ENCODE measurements around the gene ZNF529.
A peak's percentile ranks its signal among the peaks of the same experiment; 100 is the strongest.
"Not testable (repeated sequence)": the region's sequence is repeated elsewhere in the genome, so short reads cannot be mapped to it uniquely, and the experiment has no call there.

Gene ZNF529

DNA sequence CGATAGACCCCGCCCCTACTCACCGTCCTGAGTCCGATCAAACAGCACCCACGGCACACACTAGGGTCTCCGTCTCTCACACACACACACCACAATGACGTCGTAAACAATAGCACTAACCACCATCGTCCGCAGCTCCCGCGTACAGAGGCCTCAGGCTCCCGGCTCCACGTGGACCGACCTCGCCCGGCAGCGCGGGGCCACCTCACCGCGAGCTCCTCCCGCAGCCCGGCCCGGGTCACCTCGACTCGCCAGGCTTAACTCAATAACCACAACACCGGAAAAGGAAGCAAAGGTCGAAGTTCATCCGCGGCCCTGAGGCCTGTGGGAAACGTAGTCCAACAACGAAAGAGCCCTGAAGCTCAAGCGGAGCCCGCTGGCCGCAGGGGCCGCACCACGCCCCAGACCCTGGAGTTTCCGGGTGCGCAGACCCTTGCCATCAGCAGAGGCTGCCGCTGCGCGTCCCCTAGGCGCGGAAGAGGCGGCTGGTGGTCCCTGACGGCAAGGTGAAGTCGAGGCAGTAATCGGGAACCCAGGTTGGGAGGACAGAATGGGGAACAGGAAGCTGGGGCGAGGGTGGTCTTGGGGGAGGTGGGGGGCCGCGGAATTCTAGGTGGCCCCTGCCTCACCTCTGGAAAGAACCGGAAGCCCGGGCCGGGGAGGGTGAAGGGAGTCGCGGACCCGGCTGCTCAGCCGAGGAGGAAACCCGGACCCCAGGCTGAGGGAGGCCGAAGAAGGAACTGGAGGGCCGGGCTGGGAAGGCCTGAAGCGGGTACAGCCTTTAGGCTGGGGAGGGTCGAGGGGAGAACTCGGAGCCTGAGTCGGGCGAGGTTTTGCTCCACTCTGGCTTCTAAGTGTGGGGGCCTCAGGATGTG, at the start of gene ZNF529:
TSS of gene ZNF529 (minus strand) at position 273 of the 875 bp plus-strand sequence. CDS start 946 bp downstream, outside the sequence.
- DNase-seq, result peak; percentile 91

DNA sequence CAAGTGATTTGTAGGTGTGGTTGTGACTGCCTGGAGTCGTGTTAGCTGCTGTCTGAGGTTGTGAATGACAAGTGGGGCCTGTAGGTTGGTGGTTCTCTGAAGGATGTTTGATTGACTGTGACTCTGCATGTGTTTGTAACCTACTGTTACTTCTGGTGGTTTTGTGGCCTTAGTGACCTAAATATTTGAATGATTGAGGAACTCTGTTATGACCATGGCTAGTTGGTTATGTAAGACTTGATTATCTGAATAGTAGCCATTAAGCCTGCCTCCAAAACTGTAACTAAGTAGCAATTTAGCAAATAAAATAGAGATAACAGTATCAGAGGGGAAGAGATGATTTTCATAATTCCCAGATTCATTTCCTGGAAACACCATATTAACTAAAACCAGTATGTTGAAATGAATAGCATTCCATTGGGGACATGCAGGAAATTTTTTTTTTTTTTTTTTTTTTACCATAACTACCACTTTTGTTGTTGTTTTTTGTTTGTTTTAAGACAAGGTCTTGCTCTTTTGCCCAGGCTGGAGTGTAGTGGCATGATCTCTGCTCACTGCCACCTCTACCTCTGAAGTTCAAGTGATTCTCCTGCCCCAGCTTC, 32.9 kb upstream of the ZNF529 start:
- DNase-seq, result no peak

DNA sequence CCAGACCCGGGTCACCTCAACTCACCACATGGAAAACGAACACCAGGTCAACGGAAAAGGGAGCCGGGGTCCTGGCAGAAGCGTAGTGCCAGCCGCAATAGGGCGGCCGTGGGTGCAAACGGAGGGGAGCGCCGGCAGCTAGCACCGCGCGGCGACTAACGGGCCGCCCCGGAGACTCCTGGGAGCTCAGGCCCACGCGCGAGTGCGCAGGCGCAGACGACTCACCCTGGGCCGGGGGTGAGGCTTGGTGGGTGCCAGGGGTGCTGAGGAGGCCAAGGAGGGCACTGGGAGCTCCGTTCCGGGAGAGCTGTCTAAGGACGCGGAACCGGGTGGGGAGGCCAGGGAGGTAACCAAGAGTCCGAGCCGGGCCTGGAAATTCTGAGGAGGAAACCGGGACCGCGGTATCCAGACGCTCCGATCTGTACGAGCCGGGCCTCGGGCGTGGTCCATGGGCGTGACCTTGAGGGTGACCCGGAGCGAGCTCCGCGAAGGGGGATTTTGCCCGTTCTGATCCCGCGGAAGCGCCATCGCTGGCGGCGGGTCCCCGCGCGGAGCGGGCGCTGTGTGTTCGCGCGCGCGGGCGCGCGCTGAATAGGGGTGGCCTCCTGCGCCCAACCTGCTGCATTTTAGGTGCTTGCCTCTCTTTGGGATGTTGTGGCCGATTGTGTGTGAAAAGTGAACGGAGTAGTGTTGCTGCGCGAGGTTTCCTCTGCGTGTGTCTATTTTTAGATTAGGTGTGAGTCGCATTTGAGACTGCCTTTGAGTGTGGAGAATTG, 32.2 kb upstream of the ZNF529 start, which contains the start of gene ZNF382:
TSS of gene ZNF382 (plus strand) at position 213 of the 776 bp plus-strand sequence. CDS start 4,602 bp downstream, outside the sequence.
- peak; percentile 87 to 88 for DNase-seq

DNA sequence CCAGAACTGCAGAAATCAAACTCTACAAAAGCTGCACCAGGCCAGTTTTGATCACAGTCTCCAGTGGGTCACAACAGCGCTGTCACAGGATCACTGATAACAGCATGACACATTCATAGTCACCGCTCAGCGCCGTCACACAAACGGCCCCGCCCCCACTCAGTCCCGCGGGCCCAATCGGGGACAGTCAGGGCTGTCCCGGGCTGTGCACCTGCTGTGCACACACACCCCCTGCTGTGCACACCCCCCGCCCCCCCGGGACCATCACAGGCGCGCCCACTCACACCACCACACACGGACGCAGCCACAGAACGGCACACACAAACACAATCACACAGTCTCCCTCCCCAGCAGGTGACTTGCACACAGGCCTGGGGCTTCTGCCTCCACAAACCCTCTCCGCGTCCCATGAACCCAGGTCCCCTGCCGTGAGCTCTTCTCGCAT, 31.6 kb upstream of the ZNF529 start:
- peak; percentile 89 to 90 for DNase-seq

DNA sequence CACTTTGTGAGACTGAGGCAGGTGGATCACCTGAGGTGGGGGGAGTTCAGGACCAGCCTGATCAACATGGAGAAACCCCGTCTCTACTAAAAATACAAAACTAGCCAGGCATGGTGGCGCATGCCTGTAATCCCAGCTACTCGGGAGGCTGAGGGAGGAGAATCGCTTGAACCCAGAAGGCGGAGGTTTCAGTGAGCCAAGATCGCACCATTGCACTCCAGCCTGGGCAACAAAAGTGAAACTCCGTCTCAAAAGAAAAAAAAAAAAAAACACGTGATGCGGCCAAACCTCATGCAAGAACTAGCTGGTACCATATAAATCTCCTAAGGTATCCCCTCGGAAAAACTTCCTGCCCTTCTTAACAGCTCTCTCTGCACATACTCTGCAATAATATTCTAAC, 29.6 kb upstream of the ZNF529 start:
- DNase-seq, result not testable (repeated sequence)

DNA sequence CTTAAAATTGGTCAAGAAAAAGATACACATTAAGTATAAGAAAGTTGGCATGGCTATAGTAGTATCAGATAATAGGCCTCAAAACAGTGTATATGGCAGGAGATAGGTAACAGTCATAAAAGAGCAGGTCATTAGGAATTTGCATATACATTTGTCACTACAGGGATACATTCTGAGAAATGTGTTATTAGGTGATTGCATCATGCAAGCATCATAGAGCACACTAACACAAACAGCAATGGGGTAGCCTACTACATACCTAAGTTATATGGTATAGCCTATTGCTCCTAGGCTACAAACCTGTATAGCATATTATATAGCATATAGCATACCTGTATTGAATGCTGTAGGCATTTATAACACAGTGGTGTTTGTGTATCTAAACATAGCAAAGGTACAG, 6.2 kb upstream of the ZNF529 start:
- DNase-seq, result no peak

DNA sequence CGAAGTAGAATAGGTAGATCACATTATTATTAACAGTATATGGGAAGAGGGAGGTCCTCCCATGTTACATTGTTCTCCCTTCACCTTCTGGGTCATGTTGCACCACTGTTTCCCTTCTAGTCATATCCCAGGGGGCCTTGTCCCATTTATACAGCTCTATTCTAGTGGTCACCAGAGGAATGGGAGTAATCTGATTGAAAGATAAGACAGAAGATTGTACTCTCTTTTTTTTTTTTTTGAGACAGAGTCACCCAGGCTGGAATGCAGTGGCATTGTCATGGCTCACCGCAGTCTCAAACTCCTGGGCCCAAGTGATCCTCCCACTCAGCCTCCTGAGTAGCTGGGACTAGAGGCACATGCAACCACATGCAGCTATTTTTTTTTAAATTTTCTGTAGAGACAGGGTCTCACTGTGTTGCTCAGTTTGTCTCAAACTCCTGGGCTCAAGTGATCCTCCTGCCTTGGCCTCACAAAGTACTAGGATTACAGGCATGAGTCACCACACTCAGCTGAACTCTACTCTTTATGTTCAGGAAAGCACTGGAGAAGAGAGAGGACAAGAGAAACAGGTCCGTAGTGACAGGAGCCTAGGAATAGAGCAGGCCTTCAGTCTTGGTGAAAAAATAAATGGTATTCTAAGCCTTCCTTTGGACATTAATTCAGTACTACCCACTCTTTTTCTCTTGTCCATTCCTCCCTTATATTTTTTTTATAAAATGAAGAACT, 4.3 kb upstream of the ZNF529 start:
- DNase-seq, result no peak

DNA sequence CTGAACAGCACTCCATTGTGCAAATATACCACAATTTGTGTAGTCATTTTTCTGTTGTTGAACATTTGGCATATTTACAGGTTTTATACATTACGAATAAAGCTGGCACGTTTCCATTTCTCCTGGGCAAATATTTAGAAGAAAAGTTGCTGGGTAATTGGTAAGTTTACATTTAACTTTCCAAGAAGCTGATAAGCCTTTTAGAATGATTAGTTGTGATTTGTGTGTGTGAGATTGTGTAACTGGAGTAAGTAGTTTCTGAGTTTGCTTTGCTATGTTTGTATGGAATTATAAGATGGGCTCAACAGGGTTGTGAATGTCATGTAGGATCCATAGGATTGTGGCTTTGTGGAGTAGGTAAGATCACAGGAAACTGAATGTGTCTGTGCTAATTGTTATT, 1.6 kb upstream of the ZNF529 start:
- DNase-seq, result no peak

DNA sequence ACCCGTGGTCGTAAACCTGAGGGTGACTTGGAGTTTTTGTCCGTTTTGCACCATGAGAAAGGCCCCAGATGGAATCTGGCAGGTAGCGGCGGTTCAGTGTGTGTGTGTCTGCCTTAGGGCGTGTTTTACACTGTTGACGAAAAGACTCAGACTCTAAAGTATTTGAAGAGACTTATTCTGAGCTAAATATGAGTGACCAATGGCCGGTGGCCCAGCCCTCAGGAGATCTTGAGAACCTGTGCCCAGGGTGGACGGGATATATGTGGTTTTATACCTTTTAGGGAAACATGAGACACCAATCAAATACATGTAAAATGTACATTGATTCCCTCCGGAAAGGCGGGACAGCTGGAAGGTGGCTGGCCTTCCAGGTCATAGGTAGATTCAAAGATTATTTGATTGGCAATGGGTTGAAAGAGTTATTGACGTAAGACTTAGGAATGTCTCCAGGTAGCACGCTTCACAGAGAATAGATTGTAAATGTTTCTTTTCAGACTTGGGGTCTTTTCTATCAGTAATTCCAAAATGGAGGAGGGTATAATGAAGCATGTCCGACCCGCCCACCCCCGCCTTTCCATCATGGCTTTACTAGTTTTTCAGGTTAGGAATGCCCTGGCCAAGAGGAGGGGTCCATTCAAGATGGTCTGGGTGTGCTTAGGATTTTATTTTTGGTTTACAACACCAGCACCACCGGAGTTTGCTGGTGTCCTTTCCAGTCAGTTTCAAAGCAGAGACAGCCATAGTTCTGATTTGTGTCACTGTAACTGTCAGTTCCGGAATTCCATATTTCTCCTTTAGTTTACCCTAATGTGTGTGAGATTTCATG, 1.0 kb upstream of the ZNF529 start:
- DNase-seq, result no peak

DNA sequence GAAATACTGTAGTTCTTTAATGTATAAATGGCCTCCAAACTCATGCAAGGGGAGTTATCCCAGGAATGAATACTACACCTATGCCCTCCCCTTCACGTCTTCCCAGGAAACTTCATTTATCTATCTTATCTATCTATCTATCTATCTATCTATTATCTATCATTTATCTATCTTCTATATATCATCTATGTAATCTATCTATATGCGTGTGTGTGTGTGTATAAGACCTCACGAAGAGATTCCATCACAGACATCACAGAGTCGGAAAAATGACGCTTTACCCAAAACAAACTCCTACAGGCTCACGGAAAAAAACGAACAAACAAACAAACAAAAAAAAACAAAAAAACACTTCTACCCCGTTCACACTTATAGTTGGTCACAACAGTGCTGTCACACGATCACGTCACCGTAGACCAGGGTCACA, 486 bp downstream of the ZNF529 start:
- DNase-seq, result no peak

DNA sequence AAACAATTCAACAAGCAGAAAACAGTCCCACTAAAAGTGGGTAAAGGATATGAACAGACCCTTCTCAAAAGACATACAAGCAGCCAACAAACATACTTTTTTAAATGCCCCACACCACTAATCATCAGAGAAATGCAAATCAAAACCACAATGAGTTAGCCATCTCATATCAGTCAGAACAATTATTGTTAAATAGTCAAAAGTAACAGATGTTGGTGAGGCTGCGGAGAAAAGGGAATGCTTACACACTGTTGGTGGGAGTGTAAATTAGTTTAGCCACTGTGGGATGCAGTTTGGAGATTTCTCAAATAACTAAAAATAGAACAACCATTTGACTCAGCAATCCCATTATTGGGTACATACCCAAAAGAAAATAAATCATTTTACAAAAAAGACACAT, 8.7 kb downstream of the ZNF529 start:
- no peak for DNase-seq

DNA sequence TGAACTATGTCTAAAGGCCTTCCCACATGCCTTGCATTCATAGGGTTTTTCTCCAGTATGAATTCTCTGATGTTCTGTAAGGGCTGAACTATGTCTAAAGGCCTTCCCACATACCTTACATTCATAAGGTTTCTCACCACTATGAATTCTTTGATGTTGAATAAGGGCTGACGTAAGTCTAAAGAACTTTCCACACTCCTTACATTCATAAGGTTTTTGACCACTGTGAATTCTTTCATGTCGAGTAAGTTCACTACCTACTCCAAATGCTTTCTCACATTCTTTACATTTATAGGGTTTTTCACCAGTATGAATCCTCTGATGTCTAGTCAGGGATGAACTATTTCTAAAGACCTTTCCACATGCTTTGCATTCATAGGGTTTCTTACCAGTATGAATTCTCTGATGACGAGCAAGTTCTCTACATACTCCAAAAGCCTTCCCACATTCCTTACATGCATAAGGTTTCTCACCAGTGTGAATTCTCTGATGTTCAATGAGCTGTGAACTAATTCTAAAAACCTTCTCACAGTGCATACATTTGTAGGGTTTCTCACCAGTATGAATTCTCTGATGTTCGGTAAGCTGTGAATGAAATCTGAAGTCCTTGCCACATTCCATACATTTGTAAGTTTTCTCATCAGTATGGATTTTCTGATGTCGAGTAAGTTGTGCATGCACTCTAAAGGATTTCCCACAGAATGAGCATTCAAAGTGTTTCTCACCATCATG, 25.9 kb downstream of the ZNF529 start:
- no peak for DNase-seq

DNA sequence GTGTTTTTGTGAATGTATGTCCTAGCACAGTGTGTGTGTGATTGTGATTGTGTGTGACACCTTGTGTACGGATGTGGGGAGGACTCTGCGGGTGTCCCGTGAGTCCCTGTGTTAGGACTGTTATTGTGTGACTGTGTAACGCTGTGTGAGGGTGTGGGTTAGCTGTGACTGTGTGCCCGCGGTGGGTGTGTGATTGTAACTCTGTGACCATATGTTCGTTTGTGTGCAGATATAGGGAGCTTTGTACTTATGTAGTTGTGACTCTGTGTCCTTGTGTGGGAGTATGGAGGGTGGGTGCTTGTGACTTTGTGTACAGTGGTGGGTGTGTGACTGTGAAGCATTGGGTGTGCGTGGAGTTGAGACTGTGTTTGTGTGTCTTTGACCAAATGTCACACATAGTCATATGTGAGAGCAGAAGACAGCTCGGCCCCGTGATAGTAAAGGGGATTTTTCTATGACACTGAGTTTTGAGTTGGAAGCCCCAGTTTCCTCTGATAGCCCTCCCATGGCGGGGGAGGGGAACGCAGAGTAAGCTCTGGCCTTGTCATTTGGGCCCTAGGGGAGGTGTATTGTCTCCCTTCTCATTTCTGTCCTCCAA, 44.1 kb downstream of the ZNF529 start:
- DNase-seq, result peak; percentile 27 to 42

DNA sequence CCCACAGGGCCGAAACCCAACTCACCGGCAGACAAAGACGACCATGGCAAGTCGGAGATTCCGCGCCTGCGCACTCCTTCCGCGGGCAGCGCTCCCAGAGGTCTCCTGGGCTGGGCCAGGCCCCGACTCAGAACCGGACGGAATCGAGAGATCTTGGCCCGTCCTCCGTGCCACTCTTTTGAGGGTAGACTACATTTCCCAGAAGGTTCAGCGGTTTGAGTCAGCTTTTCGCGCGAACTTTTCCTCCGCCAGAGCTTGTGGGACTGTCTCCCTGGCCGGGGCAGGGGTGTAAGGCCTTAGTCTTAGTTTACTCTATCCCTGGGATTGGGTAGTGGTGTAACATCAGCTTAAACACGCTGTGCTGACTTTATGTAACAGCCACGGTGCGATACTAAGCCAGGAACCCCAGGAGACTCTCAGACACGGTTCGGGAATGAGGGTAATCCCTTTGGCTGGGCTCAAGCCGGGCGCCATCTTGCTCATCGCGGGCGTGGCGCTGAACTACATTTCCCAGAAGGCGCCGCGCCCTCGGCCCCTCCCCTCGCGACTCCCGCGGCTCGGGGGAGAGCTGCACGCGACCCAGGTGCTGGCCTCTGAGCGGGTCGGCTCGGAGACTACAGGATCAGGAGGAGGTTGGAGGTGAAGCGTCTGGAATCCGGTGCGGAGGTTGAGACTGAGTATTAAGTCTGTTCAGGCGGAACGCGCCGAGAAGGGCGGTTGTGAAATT, 44.7 kb downstream of the ZNF529 start, which contains the start of gene ZNF260:
TSS of gene ZNF260 (minus strand) at position 78 of the 727 bp plus-strand sequence. CDS start 13,033 bp downstream, outside the sequence.
- DNase-seq, result peak; percentile 95

DNA sequence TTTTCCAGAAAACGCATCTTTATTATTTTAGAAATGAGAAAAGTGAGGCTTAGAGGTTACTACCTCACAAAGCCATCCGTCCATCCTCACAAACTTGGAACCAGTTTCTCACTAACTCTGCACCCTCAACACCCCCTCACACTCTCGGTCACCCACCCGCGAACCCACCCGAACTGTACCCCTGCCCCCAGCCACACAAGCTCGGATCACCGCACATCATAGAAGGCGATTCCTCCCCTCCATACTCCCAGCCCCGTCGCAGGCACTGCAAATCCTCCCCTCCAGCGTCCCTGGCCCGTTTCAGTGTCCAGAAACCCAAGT, 45.3 kb downstream of the ZNF529 start:
- no peak for DNase-seq

DNA sequence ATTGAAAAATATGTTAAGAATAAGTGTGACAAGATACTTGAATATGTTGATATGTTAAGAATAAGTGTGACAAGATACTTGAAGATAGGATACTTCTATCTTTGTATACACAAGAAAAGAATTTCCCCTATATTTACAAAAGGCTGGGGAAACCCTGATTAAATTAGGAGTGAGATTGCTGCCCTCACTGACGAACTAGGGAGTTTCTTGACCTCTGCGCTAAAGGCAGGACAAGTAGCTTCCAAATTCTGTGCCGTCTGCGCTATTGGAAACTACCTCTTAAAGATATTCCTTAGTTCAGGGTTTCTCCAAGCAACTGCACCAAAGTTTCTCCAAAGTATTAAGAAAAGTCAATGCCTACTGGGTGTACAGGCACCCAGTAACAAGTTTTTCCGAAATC, 45.8 kb downstream of the ZNF529 start:
- DNase-seq, result no peak

DNA sequence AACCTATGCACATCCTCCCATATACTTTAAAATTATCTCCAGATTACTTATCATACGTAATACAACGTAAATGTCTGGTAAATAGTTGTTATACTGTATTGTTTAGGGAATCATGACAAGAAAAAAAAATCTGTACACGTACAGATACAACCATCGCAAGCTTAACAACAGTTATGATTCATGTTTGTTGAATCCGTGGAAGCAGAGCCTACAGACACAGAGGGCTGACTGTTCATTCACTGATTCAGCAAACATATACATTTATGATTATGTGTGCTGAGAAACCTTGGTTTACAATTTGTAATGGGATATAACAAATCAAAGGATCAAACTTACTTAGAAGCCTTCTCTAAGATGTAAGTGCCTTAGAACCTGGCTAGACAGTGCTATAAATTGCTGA, 46.5 kb downstream of the ZNF529 start:
- no peak for DNase-seq

DNA sequence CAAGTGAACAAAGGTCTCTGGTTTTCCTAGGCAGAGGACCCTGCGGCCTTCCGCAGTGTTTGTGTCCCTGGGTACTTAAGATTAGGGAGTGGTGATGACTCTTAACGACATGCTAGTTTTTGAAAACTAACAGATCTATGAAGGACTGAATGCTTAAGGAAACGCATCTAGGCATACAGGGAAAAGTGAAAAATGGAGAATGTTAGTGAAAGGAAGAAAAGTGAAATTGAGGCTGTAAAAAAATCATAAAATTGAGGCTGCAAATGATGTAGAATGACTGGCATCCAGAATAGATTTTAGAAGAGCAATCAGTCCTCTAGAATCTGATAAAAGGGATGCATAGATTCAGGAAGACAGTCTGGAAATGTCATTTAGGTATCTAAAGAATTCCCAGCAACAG, 48.5 kb downstream of the ZNF529 start:
- no peak for DNase-seq

DNA sequence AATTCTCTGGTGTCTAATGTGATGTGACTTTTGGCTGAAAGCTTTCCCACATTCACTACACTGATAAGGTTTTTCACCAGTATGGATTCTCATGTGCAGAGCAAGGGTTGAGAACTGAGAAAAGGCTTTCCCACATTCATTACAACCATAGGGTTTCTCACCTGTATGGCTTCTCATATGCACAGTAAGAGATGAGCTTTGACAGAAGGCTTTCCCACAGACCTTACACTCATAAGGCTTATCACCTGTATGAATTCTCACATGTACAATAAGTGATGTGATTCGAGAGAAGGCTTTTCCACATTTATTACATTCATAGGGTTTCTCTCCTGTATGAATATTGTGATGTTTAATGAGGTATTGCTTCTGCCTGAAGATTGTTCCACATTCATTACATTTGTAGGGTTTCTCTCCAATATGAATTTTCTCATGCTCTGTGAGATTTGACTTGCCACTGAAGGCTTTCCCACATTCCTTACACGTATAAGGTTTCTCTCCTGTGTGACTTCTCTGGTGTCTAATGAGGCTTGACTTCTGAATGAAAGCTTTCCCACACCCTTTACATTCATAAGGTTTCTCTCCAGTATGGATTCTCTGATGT, 59.0 kb downstream of the ZNF529 start:
- no peak for DNase-seq

Data from CD4-positive, alpha-beta T cell treated with Interleukin-1 beta for 1 hour (primary cell).